ENCODE data around the gene BLOC1S1. TPM values are rescaled to one million over a fixed set of nuclear protein-coding genes. Genes with fewer than 3 reads are reported as not detected.

Gene BLOC1S1
- total and polyA plus RNA-seq, 9 of the 15 experiments (the other 6 are each of a cell fraction or from before 2014, with no cell fraction given) = 75.2 to 161 (median 98.8) TPM

DNA sequence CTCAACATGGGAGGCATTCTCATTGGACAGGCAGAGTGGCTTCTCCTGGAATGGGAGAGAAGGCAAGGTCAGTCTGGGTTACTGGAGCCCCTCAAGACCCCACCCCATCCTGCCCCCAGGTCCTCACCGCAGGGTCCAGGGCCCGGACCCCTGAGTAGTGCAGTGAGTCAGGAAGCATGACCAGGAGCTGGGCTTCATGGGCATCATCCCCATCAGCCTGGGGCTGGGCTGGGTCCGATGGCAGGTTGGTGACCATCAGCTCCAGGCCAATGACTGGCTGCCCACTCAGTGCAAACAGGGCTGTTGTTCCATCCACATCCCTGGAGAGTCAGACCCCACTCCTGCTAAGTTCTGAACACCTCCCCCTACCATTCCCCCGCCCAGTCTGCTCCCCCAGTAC is 21.2 kb upstream of the BLOC1S1 start (continued):
- TF ChIP-seq ZEB2 (IDR thresholded peaks at IDR 0.05) (no peak), FUS (optimal IDR thresholded peaks at IDR 0.05; ENCODE audit: low read depth, low read length) (no peak)

DNA sequence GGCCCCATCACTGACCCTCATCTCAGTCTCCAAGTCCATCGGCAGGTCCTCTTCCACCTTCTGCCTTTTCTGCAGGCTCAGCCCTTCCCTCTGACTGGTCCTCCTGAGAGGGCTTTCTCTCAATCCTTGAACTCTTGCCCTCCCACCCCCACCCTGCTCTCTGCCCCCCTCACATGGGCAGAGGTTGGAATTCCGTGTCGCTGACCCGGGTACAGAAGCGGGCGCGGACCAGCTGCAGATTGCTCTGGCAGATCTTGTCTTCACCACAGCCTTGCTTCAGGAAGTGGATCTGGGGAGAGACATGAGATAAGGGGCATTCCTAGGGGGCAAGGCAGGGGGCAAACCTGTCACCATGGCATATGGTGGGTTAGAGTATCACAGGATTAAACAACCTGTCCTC is 20.5 kb upstream of the BLOC1S1 start:
- in situ Hi-C loops (cut with MboI) = no loop called here

DNA sequence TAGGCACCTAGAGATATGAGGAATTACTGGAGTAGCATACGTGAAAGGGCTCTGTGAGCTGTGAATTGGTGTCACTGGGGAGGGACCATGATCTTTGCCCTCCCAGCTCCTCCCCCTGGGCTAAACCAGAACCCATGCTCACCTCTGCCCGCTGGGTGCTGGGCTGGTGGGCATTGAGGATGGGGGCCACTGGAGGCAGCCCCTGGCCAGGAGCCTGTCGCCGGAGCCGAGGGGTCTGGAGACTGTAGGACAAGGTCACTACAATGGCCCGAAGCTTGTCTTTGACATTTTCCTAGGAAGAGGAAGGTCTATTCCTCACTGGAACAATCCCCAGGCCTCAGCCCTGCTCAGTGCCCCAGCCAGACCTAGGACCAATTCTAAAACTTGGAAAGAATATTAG is 19.7 kb upstream of the BLOC1S1 start:
- Histone ChIP-seq H3K9me3 (replicated peaks; ENCODE audit: control insufficient read depth, insufficient read depth, low read depth, low read length) (no peaks in the 10 kb centered on the region), H2AFZ (ENCODE audit: low read depth, low read length) (no peak overlapping the region), H3K4me3 (no peak overlapping the region), H3K4me1 (replicated peaks in 1 of 2; ENCODE audit: control insufficient read depth in 2 of 2, insufficient read depth in 2 of 2, low read length in 2 of 2) (peaks cover 0 to 18% of the 10 kb centered on the region in 2 experiments; a peak in 2 of 5 replicates), H3K9me1 (ENCODE audit: control insufficient read depth, insufficient read depth, low read length) (no peaks in the 10 kb centered on the region), H3K79me2 (ENCODE audit: control insufficient read depth, insufficient read depth, low read length) (no peaks in the 10 kb centered on the region), H3K9ac (ENCODE audit: insufficient read depth in 1 of 2, low read depth in 2 of 2, low read length in 2 of 2) (no peak overlapping the region), H4K20me1 (replicated peaks; ENCODE audit: control insufficient read depth, insufficient read depth, low read length) (no peaks in the 10 kb centered on the region; the same call in 1 of the 2 replicates), H3K4me2 (ENCODE audit: insufficient read depth, low read length) (no peak overlapping the region), H3K27ac (ENCODE audit: extremely low read depth, low read depth, low read length) (no peak overlapping the region), H3K36me3 (ENCODE audit: control insufficient read depth, insufficient read depth, low read length) (no peaks in the 10 kb centered on the region), H3K27me3 (ENCODE audit: control insufficient read depth in 2 of 2, insufficient read depth in 2 of 2, low read length in 2 of 2) (peaks cover 22 to 66% of the 10 kb centered on the region in 2 experiments; a peak in 4 of 5 replicates)
- ChIA-PET CTCF (ENCODE audit: low intra/inter-chr PET ratio) (no interaction called here), POLR2A (interaction anchor here (0.9 to 2.0 kb wide), 3 partner anchors 10 to 29 kb away, joined by 3 to 9 read pairs (median 9); no protein-coding TSS in a partner anchor)
- ATAC-seq (no peak), DNase-seq (ENCODE audit: extremely low read depth in 1 of 4, low spot score in 3 of 4) (no peak), FAIRE-seq (no peak)
- 6% methylated on average over 6 of the region's 6 CpGs for WGBS (ENCODE audit: insufficient coverage, low coverage, missing lambda C conversion rate)
- BruUV-seq (replicated peaks) = no TSS peak
- intact Hi-C loops (cut with micrococcal nuclease) (no loop called here), in situ Hi-C loops (cut with MboI) (no loop called here)
- TF ChIP-seq, protein P1, sequence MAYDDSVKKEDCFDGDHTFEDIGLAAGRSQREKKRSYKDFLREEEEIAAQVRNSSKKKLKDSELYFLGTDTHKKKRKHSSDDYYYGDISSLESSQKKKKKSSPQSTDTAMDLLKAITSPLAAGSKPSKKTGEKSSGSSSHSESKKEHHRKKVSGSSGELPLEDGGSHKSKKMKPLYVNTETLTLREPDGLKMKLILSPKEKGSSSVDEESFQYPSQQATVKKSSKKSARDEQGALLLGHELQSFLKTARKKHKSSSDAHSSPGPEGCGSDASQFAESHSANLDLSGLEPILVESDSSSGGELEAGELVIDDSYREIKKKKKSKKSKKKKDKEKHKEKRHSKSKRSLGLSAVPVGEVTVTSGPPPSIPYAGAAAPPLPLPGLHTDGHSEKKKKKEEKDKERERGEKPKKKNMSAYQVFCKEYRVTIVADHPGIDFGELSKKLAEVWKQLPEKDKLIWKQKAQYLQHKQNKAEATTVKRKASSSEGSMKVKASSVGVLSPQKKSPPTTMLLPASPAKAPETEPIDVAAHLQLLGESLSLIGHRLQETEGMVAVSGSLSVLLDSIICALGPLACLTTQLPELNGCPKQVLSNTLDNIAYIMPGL (CRISPR knock-in tag; IDR thresholded peaks at IDR 0.05) = no peak
- TF ChIP-seq ZNF445 (CRISPR knock-in tag; IDR thresholded peaks at IDR 0.05; ENCODE audit: low read depth) (no peak), PURB (CRISPR knock-in tag; IDR thresholded peaks at IDR 0.05; ENCODE audit: low read depth) (no peak), ILF3 (IDR thresholded peaks at IDR 0.05; ENCODE audit: borderline replicate concordance) (no peak), U2AF1 (optimal IDR thresholded peaks at IDR 0.05; ENCODE audit: low read depth, low read length) (no peak), KDM5B (IDR thresholded peaks at IDR 0.05; ENCODE audit: insufficient replicate concordance, low read depth, low read length) (no peak), ZNF324 (CRISPR knock-in tag; IDR thresholded peaks at IDR 0.05) (no peak)
- TF ChIP-seq, protein P2, sequence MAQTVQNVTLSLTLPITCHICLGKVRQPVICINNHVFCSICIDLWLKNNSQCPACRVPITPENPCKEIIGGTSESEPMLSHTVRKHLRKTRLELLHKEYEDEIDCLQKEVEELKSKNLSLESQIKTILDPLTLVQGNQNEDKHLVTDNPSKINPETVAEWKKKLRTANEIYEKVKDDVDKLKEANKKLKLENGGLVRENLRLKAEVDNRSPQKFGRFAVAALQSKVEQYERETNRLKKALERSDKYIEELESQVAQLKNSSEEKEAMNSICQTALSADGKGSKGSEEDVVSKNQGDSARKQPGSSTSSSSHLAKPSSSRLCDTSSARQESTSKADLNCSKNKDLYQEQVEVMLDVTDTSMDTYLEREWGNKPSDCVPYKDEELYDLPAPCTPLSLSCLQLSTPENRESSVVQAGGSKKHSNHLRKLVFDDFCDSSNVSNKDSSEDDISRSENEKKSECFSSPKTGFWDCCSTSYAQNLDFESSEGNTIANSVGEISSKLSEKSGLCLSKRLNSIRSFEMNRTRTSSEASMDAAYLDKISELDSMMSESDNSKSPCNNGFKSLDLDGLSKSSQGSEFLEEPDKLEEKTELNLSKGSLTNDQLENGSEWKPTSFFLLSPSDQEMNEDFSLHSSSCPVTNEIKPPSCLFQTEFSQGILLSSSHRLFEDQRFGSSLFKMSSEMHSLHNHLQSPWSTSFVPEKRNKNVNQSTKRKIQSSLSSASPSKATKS (CRISPR knock-in tag; IDR thresholded peaks at IDR 0.05) = no peak

More for the DNA sequence above, 20.5 kb upstream of the BLOC1S1 start:
- Histone ChIP-seq H3K36me3 (ENCODE audit: control insufficient read depth, insufficient read depth, low read length) (no peaks in the 10 kb centered on the region), H4K20me1 (replicated peaks; ENCODE audit: control insufficient read depth, insufficient read depth, low read length) (no peaks in the 10 kb centered on the region; the same call in 1 of the 2 replicates), H3K9ac (ENCODE audit: insufficient read depth in 1 of 2, low read depth in 2 of 2, low read length in 2 of 2) (no peak overlapping the region), H2AFZ (ENCODE audit: low read depth, low read length) (no peak overlapping the region), H3K4me2 (ENCODE audit: insufficient read depth, low read length) (no peak overlapping the region), H3K27ac (ENCODE audit: extremely low read depth, low read depth, low read length) (no peak overlapping the region), H3K27me3 (ENCODE audit: control insufficient read depth in 2 of 2, insufficient read depth in 2 of 2, low read length in 2 of 2) (peaks cover 22 to 58% of the 10 kb centered on the region in 2 experiments; a peak in 4 of 5 replicates), H3K9me3 (replicated peaks; ENCODE audit: control insufficient read depth, insufficient read depth, low read depth, low read length) (no peaks in the 10 kb centered on the region), H3K79me2 (ENCODE audit: control insufficient read depth, insufficient read depth, low read length) (no peaks in the 10 kb centered on the region), H3K9me1 (ENCODE audit: control insufficient read depth, insufficient read depth, low read length) (no peaks in the 10 kb centered on the region), H3K4me3 (no peak overlapping the region), H3K4me1 (replicated peaks in 1 of 2; ENCODE audit: control insufficient read depth in 2 of 2, insufficient read depth in 2 of 2, low read length in 2 of 2) (peaks cover 0 to 15% of the 10 kb centered on the region in 2 experiments; a peak in 1 of 5 replicates)
- no TSS peak for BruUV-seq (replicated peaks)
- FAIRE-seq (no peak), DNase-seq (ENCODE audit: extremely low read depth in 1 of 4, low spot score in 3 of 4) (no peak), ATAC-seq (no peak)
- 8% methylated on average over 7 of the region's 7 CpGs for WGBS (ENCODE audit: insufficient coverage, low coverage, missing lambda C conversion rate)
- ChIA-PET CTCF (ENCODE audit: low intra/inter-chr PET ratio) (no interaction called here), POLR2A (no interaction called here)
- intact Hi-C loops (cut with micrococcal nuclease) = no loop called here
- TF ChIP-seq RBM34 (IDR thresholded peaks at IDR 0.05; ENCODE audit: borderline replicate concordance, insufficient read depth, low read length) = no peak
